GM19238 (cell line): Measurements from ENCODE around the gene ST8SIA2.

Experiments used
- DNase-seq: peaks from one replicate; pipeline ENCODE4 v3.0.0; 2011; ENCODE audit warnings: low spot score; ENCODE audit not compliant: insufficient read length

Gene ST8SIA2

DNA sequence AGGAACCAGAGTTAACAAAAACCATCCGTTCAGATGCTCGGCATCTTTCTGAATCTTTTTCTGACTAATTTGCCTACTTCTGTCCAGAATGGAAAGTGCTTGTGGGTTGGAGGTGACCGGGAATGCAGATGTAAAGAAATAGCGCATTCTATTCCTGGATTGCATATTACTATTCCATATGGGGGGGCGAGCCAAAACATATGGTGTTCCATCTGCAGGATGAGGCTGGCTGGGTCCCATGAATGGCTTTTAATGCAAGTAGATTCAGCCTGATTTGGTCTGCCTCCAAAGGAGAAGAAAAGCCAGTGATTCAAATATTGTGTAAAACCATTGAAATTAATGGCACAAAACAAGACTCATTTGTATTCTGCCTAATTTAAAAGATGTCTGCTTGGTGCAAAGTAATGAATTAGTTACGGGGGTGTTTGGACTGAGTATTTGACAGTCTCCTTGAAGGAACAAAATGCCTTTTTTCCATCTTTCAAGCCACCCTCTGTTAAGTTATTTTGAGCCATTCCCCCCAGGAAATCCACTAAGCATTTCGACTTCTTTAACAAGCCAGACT, 99.0 kb downstream of the ST8SIA2 start:
- no peak for DNase-seq

DNA sequence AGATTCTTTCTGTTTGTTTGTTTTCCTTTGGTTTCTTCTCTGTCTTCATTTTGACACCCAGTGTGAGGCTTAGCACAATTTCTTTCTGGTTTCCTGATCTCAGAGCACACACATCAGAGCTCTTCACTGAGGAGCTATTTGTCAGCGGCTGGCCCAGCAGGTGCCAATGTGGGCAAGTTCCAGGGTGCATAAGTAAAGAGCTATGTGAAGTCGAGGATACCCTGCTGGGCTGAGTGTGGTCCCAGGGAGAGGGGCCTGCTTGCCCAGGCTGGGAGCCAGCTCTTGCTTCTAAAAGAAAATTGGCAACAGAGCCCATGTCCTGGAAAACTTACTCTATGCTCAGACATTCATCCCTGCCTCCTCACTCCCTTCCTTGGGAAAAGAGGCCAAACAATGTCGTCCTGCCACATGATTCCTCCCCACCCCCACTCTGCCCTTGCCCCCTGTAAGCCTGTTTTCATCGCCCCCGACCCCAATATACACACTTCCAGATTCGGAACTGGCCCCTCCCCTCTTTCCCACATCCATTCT, 101.2 kb downstream of the ST8SIA2 start:
- no peak for DNase-seq

DNA sequence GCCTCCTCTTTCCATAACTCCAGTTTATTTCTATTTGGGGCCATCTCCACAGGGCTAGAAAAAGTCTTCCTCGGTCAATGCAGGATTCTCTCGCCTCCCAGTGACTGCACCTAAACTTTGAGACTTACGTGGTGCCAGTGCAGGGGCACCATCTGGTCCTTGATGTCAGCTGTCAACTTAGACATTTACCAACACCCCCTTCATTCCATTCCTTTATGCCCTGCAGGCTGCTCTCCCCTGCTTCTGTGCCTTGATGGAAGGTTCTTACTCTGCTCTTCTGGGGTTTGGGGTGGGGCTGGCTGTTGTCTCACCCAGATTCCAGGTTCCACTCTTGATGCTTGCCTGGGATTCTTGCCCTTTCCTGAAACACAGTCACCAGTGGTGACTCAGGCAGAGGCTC, 101.8 kb downstream of the ST8SIA2 start:
- DNase-seq: no peak

DNA sequence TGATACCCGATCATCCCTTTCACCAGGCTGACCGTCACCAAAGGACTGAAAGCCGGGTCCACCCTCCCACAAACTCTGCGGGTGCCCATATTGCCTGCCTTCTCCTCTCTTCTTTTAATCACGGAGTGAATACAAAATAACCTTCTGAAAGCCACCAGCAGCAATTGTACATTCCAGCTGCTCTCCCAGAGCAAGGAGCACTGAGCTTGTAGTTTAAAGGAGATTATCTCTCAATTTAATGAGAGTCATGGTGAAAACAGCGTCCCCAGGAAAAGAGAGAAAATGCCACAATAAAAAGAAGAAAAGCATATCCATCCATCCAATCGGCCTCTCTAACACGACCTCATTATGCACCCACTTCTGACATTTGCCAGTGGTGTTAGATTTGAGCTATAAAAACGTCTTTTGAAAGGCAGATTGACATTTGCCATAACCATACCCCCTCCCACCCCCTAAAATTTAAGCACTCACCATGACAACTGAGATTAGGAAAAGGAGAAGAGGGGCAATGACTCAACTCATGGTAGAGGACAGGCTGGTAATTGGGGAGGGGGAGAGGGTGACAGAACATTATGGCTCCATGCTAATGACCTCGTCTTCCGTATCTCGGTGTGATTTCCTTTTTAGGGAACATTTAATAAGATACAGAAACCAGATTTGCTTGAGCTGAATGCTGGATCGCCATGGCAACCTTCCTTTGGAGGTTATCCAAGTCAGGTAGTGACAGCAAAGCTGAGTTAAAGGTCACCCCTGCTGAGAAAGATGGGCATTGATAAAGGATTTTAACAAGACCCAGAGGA, 106.2 kb downstream of the ST8SIA2 start:
- no peak for DNase-seq

DNA sequence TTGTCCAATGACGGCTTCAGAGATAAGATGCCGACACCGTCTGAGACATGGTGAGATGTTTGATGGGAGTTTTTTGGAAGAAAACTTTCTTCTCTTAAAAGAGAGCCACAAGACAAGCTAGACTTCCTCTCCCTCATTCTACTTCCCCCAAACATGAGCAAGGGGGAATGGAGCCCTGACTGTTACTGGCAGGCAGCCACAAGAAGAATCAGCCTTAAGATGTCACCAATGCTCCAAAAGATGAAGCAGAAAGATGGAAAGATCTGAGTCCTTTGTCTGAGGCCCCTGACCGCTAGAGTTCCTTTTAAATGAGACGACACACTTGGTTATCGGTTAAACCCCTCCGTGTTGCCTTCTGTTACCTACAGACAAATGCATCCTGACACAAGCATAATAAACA, 108.7 kb downstream of the ST8SIA2 start:
- DNase-seq: no peak

DNA sequence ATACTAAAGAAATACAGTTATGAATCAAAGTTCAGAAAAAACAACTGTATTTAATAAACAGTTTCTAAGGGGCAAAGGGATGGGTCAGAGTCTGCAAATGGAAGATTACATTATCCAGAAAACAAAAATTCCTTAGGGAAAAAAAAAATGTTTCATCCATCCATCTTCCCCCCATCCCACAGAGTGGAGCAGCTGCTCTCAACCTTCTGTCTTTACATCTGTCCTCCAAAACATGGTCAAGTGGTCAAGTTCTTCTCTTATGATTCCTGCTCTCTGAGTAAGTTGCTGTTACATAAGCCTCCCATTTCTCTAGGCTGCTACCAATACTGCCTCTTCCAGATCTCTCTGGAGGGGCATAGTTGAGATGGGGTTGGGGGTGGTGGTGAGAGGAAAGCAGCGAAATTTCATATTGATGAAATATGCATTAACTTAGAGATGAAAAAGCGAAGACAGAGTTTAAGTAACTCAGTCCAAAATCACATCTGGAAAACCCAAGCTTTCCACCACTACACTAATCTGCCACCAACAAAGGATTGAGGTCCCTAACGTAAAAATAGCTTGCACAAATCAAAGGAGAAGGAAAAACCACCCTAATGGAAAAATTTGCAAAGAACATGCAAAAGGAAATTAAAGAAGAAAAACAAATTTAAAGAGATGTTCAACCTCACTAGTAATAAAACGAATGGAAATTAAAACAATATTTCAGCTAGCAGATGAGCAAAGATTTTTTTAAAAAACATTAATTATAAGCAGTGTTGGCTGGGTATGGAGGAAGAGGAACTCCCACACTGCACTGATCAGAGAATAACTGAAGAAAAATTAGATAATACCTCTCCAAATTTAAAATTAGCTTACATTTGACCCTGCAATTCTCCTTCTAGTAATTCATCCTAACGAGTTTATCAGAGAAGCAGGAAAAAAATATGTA, 109.5 kb downstream of the ST8SIA2 start:
- DNase-seq: no peak

DNA sequence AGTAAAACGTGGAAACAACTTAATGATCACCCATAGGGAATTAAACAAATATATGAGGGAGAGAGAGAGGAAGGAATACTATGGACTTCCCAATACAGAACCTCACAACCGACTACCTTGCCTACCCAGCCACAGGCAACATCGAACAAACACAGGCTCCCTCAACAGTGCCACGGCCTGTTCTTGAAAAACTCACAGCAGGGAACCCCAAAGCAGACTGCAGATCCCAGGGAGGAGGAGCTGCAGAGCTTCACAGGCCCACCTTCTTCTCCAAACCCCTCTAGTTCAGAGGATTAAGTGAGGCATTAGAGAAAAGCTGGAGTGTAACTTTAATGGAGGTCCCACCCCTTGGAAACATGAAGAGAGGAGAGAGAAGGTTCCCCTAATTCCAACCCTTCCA, 110.2 kb downstream of the ST8SIA2 start:
- no peak for DNase-seq

DNA sequence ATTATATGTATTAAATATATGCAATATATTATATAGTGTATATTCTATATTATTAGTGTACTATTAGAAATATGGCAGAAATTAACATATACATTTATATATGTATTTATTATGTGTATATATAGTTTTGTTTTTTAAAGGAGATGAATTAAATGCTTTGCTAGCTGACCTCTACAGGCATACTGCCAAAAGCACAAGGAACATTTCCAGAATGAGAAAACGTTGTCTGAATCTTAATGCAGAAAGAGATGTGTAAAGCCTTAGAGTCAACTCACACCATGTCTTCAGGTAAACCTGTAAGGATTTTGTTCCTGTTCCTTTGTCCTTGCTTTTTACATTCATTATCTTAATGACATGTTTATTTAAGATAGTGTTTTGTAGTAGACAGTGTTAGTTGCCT, 111.9 kb downstream of the ST8SIA2 start:
- no peak for DNase-seq

DNA sequence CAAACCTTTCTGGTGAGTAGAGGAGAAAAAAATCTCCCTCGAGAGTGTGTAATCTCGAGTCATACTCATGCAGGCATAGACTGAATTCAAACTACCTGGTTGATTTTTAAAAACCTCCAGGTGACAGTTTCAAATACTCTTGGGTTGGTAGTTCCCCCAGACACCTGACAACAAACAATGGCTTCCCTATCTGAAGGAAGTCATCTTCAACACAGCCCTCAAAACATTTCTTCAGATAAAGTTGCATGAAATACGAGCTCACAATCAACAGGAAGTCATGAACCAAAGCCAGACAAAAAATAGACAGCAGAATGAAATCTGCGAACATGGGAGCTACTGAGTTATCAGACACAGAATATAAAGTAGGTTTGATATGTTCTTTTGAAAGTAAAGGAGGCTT, 112.8 kb downstream of the ST8SIA2 start:
- no peak for DNase-seq

DNA sequence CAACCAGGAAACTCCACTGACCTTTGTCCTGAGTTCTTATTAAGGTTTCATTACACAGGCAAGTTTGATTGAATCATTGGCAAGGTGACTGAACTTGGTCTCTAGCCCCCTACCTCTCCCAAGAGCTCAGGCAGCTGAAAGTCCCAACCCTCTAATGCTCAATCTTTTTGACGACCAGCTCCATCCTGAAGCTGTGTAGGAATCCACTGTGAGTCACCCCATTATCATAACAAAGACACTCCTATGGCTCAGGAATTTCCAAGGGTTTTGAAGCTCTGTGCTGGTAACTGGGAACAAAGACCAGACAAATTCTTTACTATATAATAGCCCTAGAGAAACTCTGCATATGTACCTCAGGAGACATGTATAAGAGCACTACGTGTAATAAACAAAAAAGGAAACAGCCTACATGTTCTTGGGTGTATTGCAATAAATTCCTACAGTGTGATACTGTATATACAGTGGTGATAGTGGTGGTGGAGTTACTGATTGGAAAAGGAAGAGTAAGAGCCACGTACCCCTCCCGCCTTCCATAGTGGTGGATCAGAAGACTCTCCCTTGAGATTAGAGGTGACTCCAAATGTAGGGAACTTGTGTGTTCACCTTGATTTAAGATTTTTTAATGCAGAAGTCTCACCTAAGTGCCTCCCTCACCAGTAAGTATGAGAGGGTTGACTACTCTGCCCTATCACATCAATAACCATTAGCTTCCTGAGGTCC, 116.6 kb downstream of the ST8SIA2 start:
- DNase-seq: no peak
